Measurements from ENCODE around the gene SNCB.

- peak in 4 of 5 experiments; percentile 19 to 44 (median 32) for TF ChIP-seq CTCF (IDR thresholded peaks at IDR 0.05)
- no peak for TF ChIP-seq POLR2A (IDR thresholded peaks at IDR 0.05)
Measured at GRCh38 chr5:176596689-176597416, 33.5 kb downstream of the SNCB start.
